Astrocyte (in vitro differentiated cells and primary cell): ENCODE measurements around the gene SUMF1. TPM values are rescaled to one million over a fixed set of nuclear protein-coding genes. Genes with fewer than 3 reads are reported as not detected.
A peak's percentile ranks its signal among the peaks of the same experiment; 100 is the strongest.

Experiments
- DNase-seq: peaks from one replicate; pipeline ENCODE4 v3.0.0-alpha.2; 2010; ENCODE audit warnings: low read depth
- FAIRE-seq: peaks from 2 replicates; lab custom pipeline; 2011; peaks lifted over from hg19 to GRCh38; lab: Jason Lieb, UNC
- H2AFZ ChIP-seq: 2 replicates; pipeline ENCODE4 v1.6.0; 2012; ENCODE audit warnings: low read depth, low read length, inconsistent platforms
- H3K27ac ChIP-seq: 2 replicates; pipeline ENCODE4 v1.5.1; 2011; ENCODE audit warnings: low read depth, low read length, inconsistent platforms
- H3K27me3 ChIP-seq: 2 replicates; pipeline ENCODE4 v1.6.0; 2011; ENCODE audit warnings: low read length, inconsistent platforms; ENCODE audit not compliant: insufficient read depth
- H3K36me3 ChIP-seq: 2 replicates; pipeline ENCODE4 v1.5.1; 2011; ENCODE audit warnings: low read length, inconsistent platforms; ENCODE audit not compliant: insufficient read depth
- H3K4me1 ChIP-seq: 2 replicates; pipeline ENCODE4 v1.5.1; 2011; ENCODE audit warnings: low read length, inconsistent platforms; ENCODE audit not compliant: insufficient read depth
- H3K4me2 ChIP-seq: 2 replicates; pipeline ENCODE4 v1.6.0; 2012; ENCODE audit warnings: low read length, inconsistent platforms
- H3K4me3 ChIP-seq: 2 replicates; pipeline ENCODE4 v1.5.1; 2011; ENCODE audit warnings: low read depth, mild to moderate bottlenecking, low read length, inconsistent platforms; ENCODE audit not compliant: insufficient read depth
- H3K79me2 ChIP-seq: 2 replicates; pipeline ENCODE4 v1.6.0; 2012; ENCODE audit warnings: mild to moderate bottlenecking, low read length, inconsistent platforms; ENCODE audit not compliant: insufficient read depth
- H3K9ac ChIP-seq: 2 replicates; pipeline ENCODE4 v1.6.0; 2012; ENCODE audit warnings: mild to moderate bottlenecking, low read length, inconsistent platforms
- H3K9me3 ChIP-seq: 2 replicates; pipeline ENCODE4 v1.5.1; 2012; ENCODE audit warnings: low read depth, mild to moderate bottlenecking, low read length, inconsistent platforms; ENCODE audit not compliant: insufficient read depth
- H4K20me1 ChIP-seq: 2 replicates; pipeline ENCODE4 v1.6.0; 2012; ENCODE audit warnings: low read length, inconsistent platforms; ENCODE audit not compliant: insufficient read depth
- H3K27ac Mint-ChIP-seq: one replicate; pipeline ENCODE4 v1.8.0; 2021; ENCODE audit warnings: mild to moderate bottlenecking, mixed read lengths; ENCODE audit not compliant: unreplicated experiment
- H3K27me3 Mint-ChIP-seq: one replicate; pipeline ENCODE4 v1.8.0; 2021; ENCODE audit warnings: low read depth, mixed read lengths; ENCODE audit not compliant: unreplicated experiment
- H3K36me3 Mint-ChIP-seq: one replicate; pipeline ENCODE4 v1.8.0; 2021; ENCODE audit warnings: low read depth, mixed read lengths; ENCODE audit not compliant: unreplicated experiment
- H3K4me1 Mint-ChIP-seq: one replicate; pipeline ENCODE4 v1.8.0; 2021; ENCODE audit warnings: low read depth, mixed read lengths; ENCODE audit not compliant: unreplicated experiment
- H3K4me3 Mint-ChIP-seq: one replicate; pipeline ENCODE4 v1.8.0; 2021; ENCODE audit warnings: mild to moderate bottlenecking, moderate library complexity, mixed read lengths; ENCODE audit not compliant: unreplicated experiment
- H3K9me3 Mint-ChIP-seq: one replicate; pipeline ENCODE4 v1.8.0; 2021; ENCODE audit warnings: mild to moderate bottlenecking, mixed read lengths; ENCODE audit not compliant: unreplicated experiment
- EZH2 ChIP-seq: IDR thresholded peaks from 2 replicates; pipeline ENCODE4 v1.6.1; 2012; ENCODE audit warnings: mild to moderate bottlenecking, low read length, inconsistent platforms; ENCODE audit not compliant: insufficient read depth
- total RNA-seq: library from RNA; stranded (reverse); gene quantifications from 2 replicates; pipeline ENCODE4 v1.2.1, GENCODE V29; 2021
- TF ChIP-seq, protein P1 (sequence below): IDR thresholded peaks from 2 replicates; pipeline ENCODE4 v1.5.1; 2011; ENCODE audit warnings: low read depth, mild to moderate bottlenecking, inconsistent platforms, low read length, moderate library complexity; ENCODE audit not compliant: insufficient read depth

The SUMF1 gene
- total RNA-seq, 1 donor from 2014 or later: 17.4 TPM

DNA sequence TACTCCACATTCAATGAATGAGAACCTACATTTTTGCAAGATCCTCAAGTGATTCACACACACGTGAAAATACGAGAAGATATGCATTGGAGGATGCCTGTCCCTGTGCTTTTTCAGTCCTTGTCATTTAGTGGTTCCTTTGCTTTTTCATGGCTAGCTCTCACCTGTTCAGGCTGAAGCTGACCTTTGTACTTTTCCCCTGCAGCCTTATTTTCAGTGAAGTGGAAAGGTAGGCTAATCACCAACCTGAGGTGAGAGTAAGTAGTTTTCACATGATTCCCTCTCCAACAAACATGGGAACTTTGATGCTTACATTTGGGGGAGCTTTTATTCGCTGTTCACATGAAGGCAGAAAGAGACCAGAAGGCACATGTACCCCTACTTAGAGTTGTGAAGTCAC, 34.4 kb upstream of the SUMF1 start:
- H3K4me1 ChIP-seq: no peaks in the 10 kb centered on the region
- no peak overlapping the region for H3K9ac ChIP-seq
- no peak overlapping the region for H3K27ac Mint-ChIP-seq
- no peak for FAIRE-seq
- H3K4me1 Mint-ChIP-seq: no peaks in the 10 kb centered on the region
- no peaks in the 10 kb centered on the region for H3K27me3 ChIP-seq
- H3K27ac ChIP-seq: no peak overlapping the region
- no peaks in the 10 kb centered on the region for H3K79me2 ChIP-seq
- H3K4me3 Mint-ChIP-seq: no peak overlapping the region
- no peak overlapping the region for H2AFZ ChIP-seq
- H3K27me3 Mint-ChIP-seq: peaks cover 5% of the 10 kb centered on the region
- no peaks in the 10 kb centered on the region for H4K20me1 ChIP-seq
- H3K36me3 ChIP-seq: no peaks in the 10 kb centered on the region
- H3K9me3 Mint-ChIP-seq: no peaks in the 10 kb centered on the region
- H3K4me3 ChIP-seq: no peak overlapping the region
- no peaks in the 10 kb centered on the region for H3K36me3 Mint-ChIP-seq
- H3K9me3 ChIP-seq: no peaks in the 10 kb centered on the region
- DNase-seq: no peak
- H3K4me2 ChIP-seq: no peak overlapping the region
- no peak for TF ChIP-seq EZH2

DNA sequence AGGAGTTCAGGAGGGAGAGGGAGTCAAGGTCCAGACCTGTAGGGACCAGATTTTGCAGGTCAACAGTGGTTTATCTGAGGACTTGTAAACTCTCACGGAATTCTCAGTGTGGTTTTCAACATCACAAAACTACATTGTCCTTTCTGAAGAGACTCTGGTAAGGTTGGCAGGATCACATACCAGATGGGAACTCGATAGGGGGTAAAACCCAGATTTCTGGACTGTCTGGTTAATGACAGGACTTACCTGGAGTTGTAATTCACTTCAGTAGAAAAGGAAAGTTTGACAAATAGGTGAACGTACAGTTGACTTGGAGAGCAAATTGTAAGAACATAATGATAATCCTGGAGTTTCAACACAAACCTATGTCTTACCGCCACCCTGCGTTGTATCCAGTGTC, 31.4 kb upstream of the SUMF1 start:
- Histone ChIP-seq H3K9me3 (no peaks in the 10 kb centered on the region), H3K9ac (no peak overlapping the region), H4K20me1 (no peaks in the 10 kb centered on the region), H3K27ac (no peak overlapping the region), H3K79me2 (no peaks in the 10 kb centered on the region), H3K4me2 (no peak overlapping the region), H2AFZ (no peak overlapping the region), H3K4me1 (peaks cover 4% of the 10 kb centered on the region), H3K27me3 (peaks cover 7% of the 10 kb centered on the region), H3K36me3 (no peaks in the 10 kb centered on the region), H3K4me3 (no peak overlapping the region)
- Mint-ChIP-seq H3K4me3 (no peak overlapping the region), H3K27me3 (peaks cover 21% of the 10 kb centered on the region), H3K27ac (no peak overlapping the region), H3K36me3 (no peaks in the 10 kb centered on the region), H3K4me1 (no peaks in the 10 kb centered on the region), H3K9me3 (no peaks in the 10 kb centered on the region)
- FAIRE-seq: peak; percentile 9
- DNase-seq: no peak
- TF ChIP-seq, protein P1, sequence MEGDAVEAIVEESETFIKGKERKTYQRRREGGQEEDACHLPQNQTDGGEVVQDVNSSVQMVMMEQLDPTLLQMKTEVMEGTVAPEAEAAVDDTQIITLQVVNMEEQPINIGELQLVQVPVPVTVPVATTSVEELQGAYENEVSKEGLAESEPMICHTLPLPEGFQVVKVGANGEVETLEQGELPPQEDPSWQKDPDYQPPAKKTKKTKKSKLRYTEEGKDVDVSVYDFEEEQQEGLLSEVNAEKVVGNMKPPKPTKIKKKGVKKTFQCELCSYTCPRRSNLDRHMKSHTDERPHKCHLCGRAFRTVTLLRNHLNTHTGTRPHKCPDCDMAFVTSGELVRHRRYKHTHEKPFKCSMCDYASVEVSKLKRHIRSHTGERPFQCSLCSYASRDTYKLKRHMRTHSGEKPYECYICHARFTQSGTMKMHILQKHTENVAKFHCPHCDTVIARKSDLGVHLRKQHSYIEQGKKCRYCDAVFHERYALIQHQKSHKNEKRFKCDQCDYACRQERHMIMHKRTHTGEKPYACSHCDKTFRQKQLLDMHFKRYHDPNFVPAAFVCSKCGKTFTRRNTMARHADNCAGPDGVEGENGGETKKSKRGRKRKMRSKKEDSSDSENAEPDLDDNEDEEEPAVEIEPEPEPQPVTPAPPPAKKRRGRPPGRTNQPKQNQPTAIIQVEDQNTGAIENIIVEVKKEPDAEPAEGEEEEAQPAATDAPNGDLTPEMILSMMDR: no peak
- TF ChIP-seq EZH2: no peak

DNA sequence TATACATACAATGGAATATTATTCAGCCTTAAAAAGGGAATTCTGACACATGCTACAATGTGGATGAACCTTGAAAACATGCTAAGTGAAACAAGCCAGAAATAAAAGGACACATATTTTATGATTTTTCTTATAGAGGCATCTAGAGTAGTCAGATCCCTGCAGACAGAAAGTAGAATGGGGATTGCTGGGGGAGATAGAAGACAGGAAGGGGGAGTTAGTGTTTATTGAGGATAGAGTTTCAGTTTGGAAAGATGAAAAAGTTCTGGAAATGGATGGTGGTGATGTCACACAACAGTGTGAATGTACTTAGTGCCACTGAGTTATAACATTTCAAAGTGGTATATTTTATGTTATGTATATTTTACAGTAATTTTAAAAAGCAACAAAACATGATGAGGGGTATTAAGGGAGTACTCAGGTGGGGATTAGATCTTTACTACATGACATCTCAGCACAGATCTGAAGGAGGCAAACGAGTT, 30.8 kb upstream of the SUMF1 start:
- Histone ChIP-seq H3K4me2 (no peak overlapping the region), H3K27me3 (peaks cover 7% of the 10 kb centered on the region), H3K9ac (no peak overlapping the region), H3K4me1 (peaks cover 4% of the 10 kb centered on the region), H3K36me3 (no peaks in the 10 kb centered on the region), H2AFZ (no peak overlapping the region), H3K9me3 (no peaks in the 10 kb centered on the region), H4K20me1 (no peaks in the 10 kb centered on the region), H3K27ac (no peak overlapping the region), H3K4me3 (no peak overlapping the region), H3K79me2 (no peaks in the 10 kb centered on the region)
- Mint-ChIP-seq H3K27ac (no peak overlapping the region), H3K4me1 (no peaks in the 10 kb centered on the region), H3K27me3 (peaks cover 21% of the 10 kb centered on the region), H3K36me3 (no peaks in the 10 kb centered on the region), H3K4me3 (no peak overlapping the region), H3K9me3 (no peaks in the 10 kb centered on the region)
- DNase-seq (no peak), FAIRE-seq (no peak)
- TF ChIP-seq, protein P1: no peak
- no peak for TF ChIP-seq EZH2
